ENCODE results near the gene TMEM266.

TMEM266 gene

DNA sequence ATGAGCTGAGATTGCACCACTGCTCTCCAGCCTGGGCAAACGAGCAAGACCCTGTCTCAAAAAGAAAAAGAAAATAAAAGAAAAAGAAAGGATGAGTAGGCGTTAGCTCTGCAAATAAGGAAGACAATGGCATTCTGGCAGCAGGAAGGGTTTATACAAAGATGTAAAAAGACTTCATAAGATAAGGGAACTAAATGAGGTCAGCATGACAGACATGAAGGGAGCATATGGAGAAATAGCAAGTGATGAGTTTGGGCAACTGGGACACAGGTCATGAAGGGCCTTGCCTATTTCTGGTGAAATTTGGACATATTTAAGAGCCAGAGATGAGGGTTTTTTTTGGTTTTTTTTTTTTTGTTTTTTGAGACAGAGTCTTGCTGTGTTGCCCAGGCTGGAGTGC, 24.5 kb downstream of the TMEM266 start:
- Histone ChIP-seq H3K4me3 (replicated peaks; ENCODE audit: low read depth, low read length) (no peak overlapping the region), H3K27me3 (replicated peaks; ENCODE audit: control insufficient read depth, insufficient read depth, low read length) (no peaks in the 10 kb centered on the region), H3K36me3 (ENCODE audit: control insufficient read depth, insufficient read depth, low read length) (no peaks in the 10 kb centered on the region)
- TF ChIP-seq, protein P1, sequence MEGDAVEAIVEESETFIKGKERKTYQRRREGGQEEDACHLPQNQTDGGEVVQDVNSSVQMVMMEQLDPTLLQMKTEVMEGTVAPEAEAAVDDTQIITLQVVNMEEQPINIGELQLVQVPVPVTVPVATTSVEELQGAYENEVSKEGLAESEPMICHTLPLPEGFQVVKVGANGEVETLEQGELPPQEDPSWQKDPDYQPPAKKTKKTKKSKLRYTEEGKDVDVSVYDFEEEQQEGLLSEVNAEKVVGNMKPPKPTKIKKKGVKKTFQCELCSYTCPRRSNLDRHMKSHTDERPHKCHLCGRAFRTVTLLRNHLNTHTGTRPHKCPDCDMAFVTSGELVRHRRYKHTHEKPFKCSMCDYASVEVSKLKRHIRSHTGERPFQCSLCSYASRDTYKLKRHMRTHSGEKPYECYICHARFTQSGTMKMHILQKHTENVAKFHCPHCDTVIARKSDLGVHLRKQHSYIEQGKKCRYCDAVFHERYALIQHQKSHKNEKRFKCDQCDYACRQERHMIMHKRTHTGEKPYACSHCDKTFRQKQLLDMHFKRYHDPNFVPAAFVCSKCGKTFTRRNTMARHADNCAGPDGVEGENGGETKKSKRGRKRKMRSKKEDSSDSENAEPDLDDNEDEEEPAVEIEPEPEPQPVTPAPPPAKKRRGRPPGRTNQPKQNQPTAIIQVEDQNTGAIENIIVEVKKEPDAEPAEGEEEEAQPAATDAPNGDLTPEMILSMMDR (IDR thresholded peaks at IDR 0.05; ENCODE audit: insufficient read depth, low read length, poor library complexity, severe bottlenecking), result no peak
- no peak for DNase-seq (ENCODE audit: extremely low read depth, insufficient read length)

DNA sequence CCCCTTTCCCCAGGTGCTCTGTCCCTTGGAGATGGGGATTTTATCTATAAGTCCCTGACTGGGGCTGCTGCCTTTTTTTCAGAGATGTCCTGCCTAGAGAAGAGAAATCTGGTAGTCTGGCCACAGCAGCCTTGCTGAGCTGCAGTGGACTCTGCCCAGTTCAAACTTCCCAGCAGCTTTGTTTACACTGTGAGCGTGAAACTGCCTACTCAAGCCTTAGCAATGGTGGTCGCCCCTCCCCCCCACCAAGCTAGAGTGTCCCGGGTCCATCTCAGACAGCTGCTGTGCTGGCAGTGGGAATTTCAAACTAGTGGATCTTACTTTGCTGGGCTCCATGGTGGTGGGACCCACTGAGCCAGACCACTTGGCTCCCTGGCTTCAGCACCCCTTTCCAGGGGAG, 38.9 kb downstream of the TMEM266 start:
- H3K27me3 ChIP-seq (replicated peaks; ENCODE audit: control insufficient read depth, insufficient read depth, low read length), result no peaks in the 10 kb centered on the region
- TF ChIP-seq, protein P1 (IDR thresholded peaks at IDR 0.05; ENCODE audit: insufficient read depth, low read length, poor library complexity, severe bottlenecking), result no peak
- H3K4me3 ChIP-seq (replicated peaks; ENCODE audit: low read depth, low read length), result no peak overlapping the region
- no peaks in the 10 kb centered on the region for H3K36me3 ChIP-seq (ENCODE audit: control insufficient read depth, insufficient read depth, low read length)
- DNase-seq (ENCODE audit: extremely low read depth, insufficient read length), result no peak

DNA sequence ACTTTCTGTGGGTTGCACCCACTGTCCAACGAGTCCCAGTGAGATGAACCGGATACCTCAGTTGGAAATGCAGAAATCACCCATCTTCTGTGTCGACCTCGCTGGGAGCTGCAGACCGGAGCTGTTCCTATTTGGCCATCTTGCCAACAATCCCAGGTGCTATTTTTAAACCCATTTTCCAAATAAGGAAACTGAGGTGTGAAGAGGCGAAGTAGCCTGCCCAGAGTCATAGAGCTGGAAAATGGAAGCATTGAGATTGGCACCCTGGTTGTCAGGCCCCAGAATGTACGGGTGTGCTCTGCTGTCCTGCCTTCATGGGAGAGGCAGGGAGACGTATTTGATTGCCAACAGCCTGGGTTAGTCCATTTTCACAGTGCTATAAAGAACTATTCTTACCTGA, 39.6 kb downstream of the TMEM266 start:
- Histone ChIP-seq H3K27me3 (replicated peaks; ENCODE audit: control insufficient read depth, insufficient read depth, low read length) (no peaks in the 10 kb centered on the region), H3K36me3 (ENCODE audit: control insufficient read depth, insufficient read depth, low read length) (no peaks in the 10 kb centered on the region), H3K4me3 (replicated peaks; ENCODE audit: low read depth, low read length) (no peak overlapping the region)
- DNase-seq (ENCODE audit: extremely low read depth, insufficient read length), result no peak
- TF ChIP-seq, protein P1 (IDR thresholded peaks at IDR 0.05; ENCODE audit: insufficient read depth, low read length, poor library complexity, severe bottlenecking), result no peak

DNA sequence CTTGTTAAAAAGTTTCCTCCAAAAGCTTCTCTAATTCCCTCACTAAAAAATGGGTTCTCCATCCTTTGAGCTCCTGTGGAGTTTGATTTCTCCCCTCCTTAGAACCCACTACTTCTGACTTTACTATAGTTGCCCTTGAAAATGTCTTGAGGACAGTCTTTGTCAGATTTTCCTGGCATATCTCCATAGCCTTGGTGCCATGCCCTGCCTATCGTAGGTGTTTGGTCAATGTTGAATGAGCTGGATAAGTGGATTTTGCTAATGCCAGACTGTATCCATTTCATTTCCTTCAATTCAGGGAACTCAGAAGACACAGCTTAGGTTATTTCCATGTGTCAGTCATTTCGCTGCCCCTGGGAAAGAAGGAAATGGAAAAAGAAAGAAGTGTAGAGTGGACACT, 40.6 kb downstream of the TMEM266 start:
- no peak for DNase-seq (ENCODE audit: extremely low read depth, insufficient read length)
- H3K27me3 ChIP-seq (replicated peaks; ENCODE audit: control insufficient read depth, insufficient read depth, low read length), result no peaks in the 10 kb centered on the region
- TF ChIP-seq, protein P1 (IDR thresholded peaks at IDR 0.05; ENCODE audit: insufficient read depth, low read length, poor library complexity, severe bottlenecking), result no peak
- H3K36me3 ChIP-seq (ENCODE audit: control insufficient read depth, insufficient read depth, low read length), result no peaks in the 10 kb centered on the region
- H3K4me3 ChIP-seq (replicated peaks; ENCODE audit: low read depth, low read length), result no peak overlapping the region

DNA sequence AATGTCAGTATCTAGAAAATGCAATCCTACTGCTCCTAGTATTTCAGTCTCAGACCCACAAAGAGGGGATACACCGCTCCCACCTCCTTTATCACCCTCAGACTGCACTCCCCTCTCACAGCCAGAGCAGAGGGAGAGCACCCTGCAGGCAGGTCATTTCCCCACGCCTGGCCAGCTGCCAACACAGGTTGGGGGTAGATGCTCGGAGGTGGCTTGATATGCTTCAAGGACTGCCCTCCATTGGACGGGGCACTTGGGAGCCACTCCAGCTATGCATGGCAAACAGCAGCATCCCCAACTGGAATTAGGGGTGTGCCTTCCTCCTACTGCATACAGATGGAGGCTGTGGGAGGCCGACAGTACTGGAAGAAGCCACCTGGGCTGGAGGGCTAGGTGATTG, 41.9 kb downstream of the TMEM266 start:
- no peak for DNase-seq (ENCODE audit: extremely low read depth, insufficient read length)
- no peaks in the 10 kb centered on the region for H3K36me3 ChIP-seq (ENCODE audit: control insufficient read depth, insufficient read depth, low read length)
- H3K27me3 ChIP-seq (replicated peaks; ENCODE audit: control insufficient read depth, insufficient read depth, low read length), result no peaks in the 10 kb centered on the region
- TF ChIP-seq, protein P1 (IDR thresholded peaks at IDR 0.05; ENCODE audit: insufficient read depth, low read length, poor library complexity, severe bottlenecking), result no peak
- no peak overlapping the region for H3K4me3 ChIP-seq (replicated peaks; ENCODE audit: low read depth, low read length)

DNA sequence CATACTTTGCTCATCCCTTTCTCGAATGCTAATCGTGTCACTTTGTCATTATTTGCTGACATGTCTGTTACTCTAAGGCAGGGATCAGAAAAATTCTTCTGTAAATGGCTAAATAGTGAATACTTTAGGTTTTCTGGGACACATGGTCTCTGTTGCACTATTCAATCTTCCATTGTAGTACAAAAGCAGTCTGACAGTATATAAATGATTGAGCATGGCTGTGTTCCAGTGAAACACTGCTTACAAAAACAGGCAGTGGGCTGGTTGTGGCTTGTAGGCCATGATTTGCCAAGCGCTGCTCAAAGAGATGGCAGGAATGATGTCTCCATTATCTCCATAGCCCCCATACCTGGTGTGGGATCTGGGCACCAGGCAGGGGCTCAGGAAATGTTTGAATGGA, 45.6 kb downstream of the TMEM266 start:
- no peak overlapping the region for H3K4me3 ChIP-seq (replicated peaks; ENCODE audit: low read depth, low read length)
- H3K27me3 ChIP-seq (replicated peaks; ENCODE audit: control insufficient read depth, insufficient read depth, low read length), result no peaks in the 10 kb centered on the region
- no peaks in the 10 kb centered on the region for H3K36me3 ChIP-seq (ENCODE audit: control insufficient read depth, insufficient read depth, low read length)
- DNase-seq (ENCODE audit: extremely low read depth, insufficient read length), result no peak
- TF ChIP-seq, protein P1 (IDR thresholded peaks at IDR 0.05; ENCODE audit: insufficient read depth, low read length, poor library complexity, severe bottlenecking), result no peak
